NCI-H345 treated with DMSO at 0.1 percent for 48 hours (cell line): ENCODE data around the gene CYB5R3.
"Not testable (repeated sequence)": the region's sequence is repeated elsewhere in the genome, so short reads cannot be mapped to it uniquely, and the experiment has no call there.

ENCODE experiments used
- DNase-seq: peaks from one replicate; lab custom pipeline; 2025; ENCODE audit not compliant: unreplicated experiment; lab: John Stamatoyannopoulos, UW

Gene CYB5R3

GRCh38 chr22:42679691-42680090 is 30.5 kb upstream of the CYB5R3 start:
- DNase-seq = no peak

DNA sequence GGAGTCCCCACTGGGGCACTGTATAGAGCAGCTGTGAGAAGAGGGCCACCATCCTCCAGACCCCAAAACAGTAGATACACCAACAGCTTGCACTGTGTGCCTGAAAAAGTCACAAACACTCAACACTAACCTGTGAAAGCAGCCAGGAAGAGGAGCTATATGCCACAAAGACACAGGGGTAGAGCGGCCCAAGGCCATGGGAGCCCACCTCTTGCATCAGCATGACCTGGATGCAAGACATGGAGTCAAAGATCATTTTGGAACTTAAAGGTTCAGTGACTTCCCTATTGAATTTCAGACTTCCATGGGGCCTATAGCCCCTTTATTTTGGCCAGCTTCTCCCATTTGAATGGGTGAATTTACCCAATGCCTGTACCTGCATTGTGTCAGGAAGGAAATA is 29.7 kb upstream of the CYB5R3 start:
- DNase-seq = no peak

DNA sequence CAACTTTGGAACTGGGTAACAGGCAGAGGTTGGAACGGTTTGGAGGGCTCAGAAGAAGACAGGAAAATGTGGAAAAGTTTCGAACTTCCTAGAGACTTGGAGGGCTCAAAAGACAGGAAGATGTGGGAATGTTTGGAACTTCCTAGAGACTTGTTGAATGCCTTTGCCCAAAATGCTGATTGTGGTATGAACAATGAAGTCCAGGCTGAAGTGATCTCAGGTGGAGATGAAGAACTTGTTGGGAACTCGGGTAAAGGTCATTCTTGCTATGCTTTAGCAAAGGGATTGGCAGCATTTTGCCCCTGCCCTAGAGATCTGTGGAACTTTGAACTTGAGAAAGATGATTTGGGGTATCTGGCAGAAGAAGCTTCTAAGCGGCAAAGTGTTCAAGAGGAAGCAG is 28.7 kb upstream of the CYB5R3 start:
- DNase-seq = not testable (repeated sequence)

DNA sequence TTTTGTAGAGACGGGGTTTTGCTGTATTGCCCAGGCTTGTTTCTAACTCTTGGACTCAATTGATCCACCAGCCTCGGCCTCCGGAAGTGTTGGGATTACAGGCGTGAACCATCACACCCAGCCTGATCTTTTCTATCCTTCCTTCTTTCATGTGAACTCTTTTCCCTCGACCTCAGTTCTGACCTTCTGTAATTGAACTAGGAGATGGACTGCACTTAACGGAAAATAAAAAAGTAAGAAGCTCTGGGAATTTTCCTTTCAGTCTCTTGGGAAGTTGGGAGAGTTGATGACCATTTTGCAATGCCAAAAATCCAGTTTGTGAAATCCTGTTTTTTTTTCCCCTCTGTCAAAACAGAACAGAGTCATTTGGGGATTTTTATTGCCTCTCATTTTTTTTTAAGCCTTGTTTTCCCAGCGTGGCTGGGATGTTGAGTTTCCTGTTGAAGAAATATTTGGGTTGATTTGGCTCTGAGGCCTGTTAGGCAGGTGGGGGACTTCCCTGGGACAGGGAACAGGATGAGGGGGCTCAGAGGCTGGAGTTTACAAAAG is 26.9 kb upstream of the CYB5R3 start:
- DNase-seq = no peak

GRCh38 chr22:42673898-42674401 is 24.8 kb upstream of the CYB5R3 start:
- no peak for DNase-seq

- not testable (repeated sequence) for DNase-seq
Observed at GRCh38 chr22:42673071-42673470, 23.9 kb upstream of the CYB5R3 start.

GRCh38 chr22:42670921-42671709 is 21.9 kb upstream of the CYB5R3 start:
- no peak for DNase-seq

DNA sequence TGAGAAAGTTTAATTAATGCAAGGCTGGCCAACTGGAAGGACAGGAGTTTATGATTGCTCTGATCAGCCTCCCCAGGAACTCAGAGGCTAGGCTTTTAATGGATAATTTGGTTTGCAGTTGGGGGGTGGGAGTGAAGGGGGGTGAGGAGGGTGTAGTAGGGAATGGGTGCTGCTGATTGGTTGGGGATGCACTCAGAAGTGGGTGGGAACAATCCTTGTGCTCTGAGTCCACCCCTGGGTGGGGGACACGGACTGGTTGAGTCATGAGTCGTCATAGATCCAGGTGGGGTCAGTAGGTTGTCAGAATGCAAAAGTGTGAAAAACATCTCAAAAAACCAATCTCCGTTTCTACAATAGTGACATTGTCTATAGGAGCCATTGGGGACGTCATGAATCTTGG is 20.9 kb upstream of the CYB5R3 start:
- DNase-seq = no peak

GRCh38 chr22:42666393-42666792 is 17.2 kb upstream of the CYB5R3 start:
- DNase-seq = not testable (repeated sequence)

DNA sequence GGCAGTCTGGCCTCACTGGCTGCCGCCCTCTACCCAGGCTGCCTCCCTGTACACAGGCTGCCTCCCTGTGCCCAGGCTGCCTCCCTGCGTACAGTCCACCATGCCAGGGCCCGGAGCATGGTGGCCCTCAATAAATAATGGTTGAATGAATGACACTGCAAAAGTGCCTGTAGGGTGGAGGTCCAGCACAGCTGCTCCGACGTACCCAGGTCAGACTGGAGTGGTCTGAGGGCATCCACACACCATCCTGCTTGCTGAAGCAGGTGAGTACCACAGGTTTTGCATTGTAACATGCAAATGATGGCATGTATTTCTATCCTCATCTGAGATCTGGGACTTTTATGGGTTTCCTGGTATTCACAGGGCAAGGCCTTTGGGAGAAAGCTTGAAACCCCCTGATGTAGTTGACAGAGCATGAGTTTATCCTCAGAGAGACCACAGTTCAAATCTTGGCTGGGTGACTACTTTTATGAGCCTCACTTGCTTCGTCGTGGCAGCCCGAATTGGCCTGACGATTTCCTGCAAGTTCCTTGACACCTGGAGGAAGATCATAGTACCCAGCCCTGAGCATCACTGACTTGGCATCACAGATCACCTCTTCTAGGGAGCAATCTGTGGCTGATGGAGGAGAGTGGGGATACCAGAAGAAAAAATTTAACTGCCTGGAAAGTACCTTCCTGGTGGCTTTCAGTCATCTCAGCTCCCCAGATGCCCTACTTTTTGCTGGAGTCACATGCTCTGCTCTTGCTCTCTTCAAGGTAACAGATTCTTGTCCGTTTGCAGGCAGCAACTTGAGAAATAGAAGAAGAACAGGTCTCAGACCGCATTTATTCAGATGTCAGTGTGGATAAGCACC is 16.0 kb upstream of the CYB5R3 start:
- no peak for DNase-seq

DNA sequence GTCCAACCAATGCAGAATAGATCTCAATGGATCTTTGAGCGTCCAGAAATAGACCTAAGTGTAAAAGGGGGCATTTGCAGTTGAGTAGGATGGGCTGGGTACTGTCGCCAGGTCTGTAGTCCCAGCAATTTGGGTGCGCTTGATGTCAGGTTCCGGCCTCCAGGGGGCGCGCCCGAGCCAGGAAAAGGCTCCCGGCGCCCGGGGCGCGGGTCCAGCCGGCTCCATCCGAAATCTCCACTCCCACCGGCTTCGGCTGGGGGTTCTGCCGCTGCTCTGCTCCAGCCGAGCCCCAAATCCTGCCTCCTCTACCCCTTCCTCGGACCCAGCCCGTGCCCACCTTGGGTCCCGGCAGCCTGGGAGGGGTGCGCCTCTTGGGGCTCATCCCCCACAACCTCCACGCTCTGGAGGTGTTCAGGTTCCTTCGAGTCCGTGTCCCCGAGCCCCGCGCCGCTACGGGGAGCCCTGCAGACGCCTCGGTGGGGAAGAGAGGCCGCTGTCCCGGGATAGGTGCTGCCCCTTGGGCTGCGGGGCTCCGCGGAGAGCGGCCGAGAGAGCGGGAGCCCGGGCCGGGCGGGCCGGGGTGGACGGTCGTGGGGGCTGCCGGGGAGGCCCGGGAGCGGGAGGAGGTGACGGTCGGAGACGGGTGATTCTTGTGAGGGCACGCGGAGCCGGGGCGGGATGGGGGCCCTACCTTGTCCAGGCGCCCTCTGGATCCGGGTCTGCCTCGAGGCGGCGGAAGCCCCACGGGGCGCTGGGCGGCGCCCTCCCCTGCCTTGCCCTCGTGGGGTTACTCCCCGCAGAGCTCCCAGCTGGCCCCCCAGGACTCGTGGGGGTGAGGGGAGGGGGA is 13.0 kb upstream of the CYB5R3 start:
- peak; percentile 23 for DNase-seq

- no peak for DNase-seq
Observed at GRCh38 chr22:42656578-42656977, 7.4 kb upstream of the CYB5R3 start.

DNA sequence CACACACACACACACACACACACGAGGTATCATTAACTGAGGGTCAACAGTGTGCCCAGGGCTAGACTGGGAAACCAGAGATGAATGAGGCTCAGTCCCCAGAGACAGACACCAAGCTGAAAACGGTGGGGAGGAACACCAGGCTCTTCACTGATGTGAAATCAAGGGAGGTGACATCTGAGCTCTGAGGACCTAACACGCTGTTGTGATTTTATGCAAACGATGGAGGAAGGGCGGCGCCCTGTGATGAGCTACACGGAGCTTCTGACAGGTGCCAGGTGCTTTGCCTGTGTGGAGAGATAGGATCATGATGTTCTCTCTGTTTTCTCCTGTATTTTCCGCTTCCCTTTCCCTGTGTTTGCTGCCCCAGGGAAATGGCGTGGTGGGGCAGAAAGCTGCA is 6.5 kb upstream of the CYB5R3 start:
- peak; percentile 73 for DNase-seq

DNA sequence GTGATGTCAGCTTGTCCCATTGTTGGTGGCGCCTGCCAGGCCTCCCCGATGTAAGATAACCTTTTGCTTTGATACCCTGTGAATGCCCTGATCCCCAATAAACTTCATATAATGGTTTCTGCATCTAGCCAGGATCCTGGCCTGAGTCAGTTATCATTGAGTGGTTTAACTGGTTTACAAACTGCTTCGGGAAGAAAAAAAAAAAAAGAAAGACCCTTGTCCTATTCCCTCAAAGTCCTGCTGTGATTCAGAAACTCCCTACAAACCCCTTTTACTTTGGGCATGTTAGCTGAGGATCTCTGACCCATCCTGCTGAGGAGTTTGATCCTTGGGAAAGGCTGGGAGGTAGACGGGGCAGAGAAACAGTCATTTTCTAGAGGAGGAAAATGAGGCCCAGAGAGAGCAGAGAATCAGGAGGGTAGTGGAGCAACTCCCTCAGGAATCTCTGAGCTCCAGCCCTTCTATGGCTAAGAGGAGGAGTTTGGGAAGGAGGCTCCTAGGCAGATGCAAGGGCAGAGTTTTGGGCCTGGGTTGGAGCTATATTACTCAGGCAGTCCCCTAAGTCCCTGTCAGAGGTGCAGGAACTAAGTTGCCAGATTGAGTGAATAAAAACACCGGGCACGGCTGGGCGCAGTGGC is 5.4 kb upstream of the CYB5R3 start:
- no peak for DNase-seq

DNA sequence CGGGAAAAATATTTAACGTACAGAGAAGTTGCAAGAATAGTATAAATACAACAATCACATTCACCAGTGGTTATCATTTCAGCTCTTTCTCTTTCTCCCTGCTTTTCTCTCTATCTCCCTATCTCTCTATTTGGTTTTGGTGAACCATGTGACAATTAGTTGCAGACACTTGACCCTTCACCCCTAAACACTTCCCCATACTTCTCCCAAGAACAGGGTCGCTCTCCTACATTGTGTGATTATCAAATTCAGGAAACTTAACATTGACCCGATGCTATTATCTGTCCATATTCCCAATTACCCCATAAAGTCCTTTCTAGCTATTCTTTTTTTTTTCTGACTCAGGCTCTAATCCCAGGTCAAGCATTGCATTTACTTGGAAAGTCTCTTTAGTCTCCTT is 4.8 kb upstream of the CYB5R3 start:
- no peak for DNase-seq

DNA sequence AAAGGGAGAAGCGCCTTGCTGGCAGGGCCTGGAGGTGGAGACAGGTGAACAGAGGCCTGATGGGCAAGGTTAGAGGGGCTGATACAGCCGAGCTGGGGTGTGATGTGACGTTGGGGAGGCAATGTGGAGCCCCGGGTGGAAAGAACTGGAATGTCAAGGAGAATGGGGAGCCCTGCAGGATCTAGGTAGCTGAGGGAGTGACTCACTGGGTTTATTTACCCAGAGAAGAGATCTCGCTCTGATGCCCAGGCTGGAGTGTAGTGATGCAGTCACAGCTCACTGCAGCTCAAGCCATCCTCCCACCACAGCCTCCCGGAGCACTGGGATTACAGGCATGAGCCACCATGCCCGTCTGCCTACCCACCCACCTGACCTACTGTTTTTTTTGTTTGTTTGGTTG is 1.9 kb upstream of the CYB5R3 start:
- no peak for DNase-seq

- DNase-seq = no peak
Observed at GRCh38 chr22:42648368-42649245, 585 bp downstream of the CYB5R3 start.

GRCh38 chr22:42648017-42648367 is 1.2 kb downstream of the CYB5R3 start:
- DNase-seq = no peak
